Renal cortex interstitium (tissue), 15 donors: Measurements from ENCODE around the gene LANCL3. TPM values are rescaled to one million over a fixed set of nuclear protein-coding genes. Genes with fewer than 3 reads are reported as not detected.
"Not testable (repeated sequence)": the region's sequence is repeated elsewhere in the genome, so short reads cannot be mapped to it uniquely, and the experiment has no call there.

Source experiments
- DNase-seq, 11 donors: peaks; one replicate each; pipeline ENCODE4 v3.0.0-alpha.2; 2013; ENCODE audit warnings: low read depth in 9 of 11, low spot score in 4 of 11; ENCODE audit errors: extremely low read depth in 1 of 11
- long read RNA-seq, 16 experiments: transcript quantifications; one replicate each; lab custom pipeline, GENCODE V29; 2026
- polyA plus RNA-seq, 3 donors: library from polyadenylated mRNA; unstranded; fragments of 120-200 nt; gene quantifications; one replicate each; pipeline ENCODE4 v1.2.1, GENCODE V29; 2013; ENCODE audit not compliant: insufficient read length in 3 of 3

LANCL3 gene
- polyA plus RNA-seq, result under 1 TPM; 0.10 to 0.30 (median 0.29) TPM
- long read RNA-seq, donor 1, result 0 reads
- long read RNA-seq, donor 2, result 0 reads
- long read RNA-seq, donor 3, result 0 reads
- long read RNA-seq, donor 4, result 0 reads
- long read RNA-seq, donor 5, result 0 reads
- long read RNA-seq, donor 6, result 0 reads
- long read RNA-seq, donor 7, result 0 reads
- long read RNA-seq, donor 8, result 0 reads
- long read RNA-seq, donor 9, result 0 reads
- long read RNA-seq, donor 10, result 0 reads
- long read RNA-seq, donor 11, result 0 reads
- long read RNA-seq, donor 12, result 0 reads
- long read RNA-seq, donor 13, result 0 reads
- long read RNA-seq, donor 14, result 0 reads
- long read RNA-seq, donor 15, result 0 reads
- long read RNA-seq, donor 16, result 0 reads

GRCh38 chrX:37571426-37572107, at the start of gene LANCL3:
LANCL3 (plus strand) TSS chrX:37571661; CDS start chrX:37571871, 210 bp downstream.
- DNase-seq, result peak in 1 of 11 donors; percentile 3

- DNase-seq, result not testable (repeated sequence)
Measured at GRCh38 chrX:37523673-37524072, 47.8 kb upstream of the LANCL3 start.

- DNase-seq, result no peak
Measured at GRCh38 chrX:37541991-37542390, 29.5 kb upstream of the LANCL3 start.

- no peak for DNase-seq
Measured at GRCh38 chrX:37542791-37543190, 28.7 kb upstream of the LANCL3 start.

- DNase-seq, result no peak
Measured at GRCh38 chrX:37543324-37543723, 28.1 kb upstream of the LANCL3 start.

GRCh38 chrX:37544531-37544930, 26.9 kb upstream of the LANCL3 start:
- DNase-seq, result not testable (repeated sequence)

- no peak for DNase-seq
Measured at GRCh38 chrX:37545066-37545465, 26.4 kb upstream of the LANCL3 start.

- DNase-seq, result not testable (repeated sequence)
Measured at GRCh38 chrX:37549619-37550018, 21.8 kb upstream of the LANCL3 start.

GRCh38 chrX:37553476-37553875, 18.0 kb upstream of the LANCL3 start:
- DNase-seq, result no peak

GRCh38 chrX:37565254-37565653, 6.2 kb upstream of the LANCL3 start:
- DNase-seq, result not testable (repeated sequence)

GRCh38 chrX:37570349-37570748, 1.1 kb upstream of the LANCL3 start:
- not testable (repeated sequence) for DNase-seq

GRCh38 chrX:37572108-37572587, 687 bp downstream of the LANCL3 start:
- DNase-seq, result not testable (repeated sequence)

- not testable (repeated sequence) for DNase-seq
Measured at GRCh38 chrX:37573121-37573520, 1.7 kb downstream of the LANCL3 start.

- DNase-seq, result no peak
Measured at GRCh38 chrX:37578045-37578444, 6.6 kb downstream of the LANCL3 start.

- DNase-seq, result no peak
Measured at GRCh38 chrX:37580080-37580479, 8.6 kb downstream of the LANCL3 start.

GRCh38 chrX:37587337-37587736, 15.9 kb downstream of the LANCL3 start:
- not testable (repeated sequence) for DNase-seq

- DNase-seq, result no peak
Measured at GRCh38 chrX:37590047-37590446, 18.6 kb downstream of the LANCL3 start.

GRCh38 chrX:37594755-37595382, 23.4 kb downstream of the LANCL3 start:
- DNase-seq, result no peak

GRCh38 chrX:37599729-37600128, 28.3 kb downstream of the LANCL3 start:
- DNase-seq, result no peak

- no peak for DNase-seq
Measured at GRCh38 chrX:37603938-37604409, 32.5 kb downstream of the LANCL3 start.
